ENCODE results near the gene TTC7B. TPM values are rescaled to one million over a fixed set of nuclear protein-coding genes. Genes with fewer than 3 reads are reported as not detected.

The TTC7B gene
- total and polyA plus RNA-seq, 2 of the 13 experiments (the other 11 are each of a cell fraction or from before 2014, with no cell fraction given) = 1.3 to 3.2 TPM

- TF ChIP-seq FOXP4 (CRISPR knock-in tag; IDR thresholded peaks at IDR 0.05) (no peak), ZNF335 (CRISPR knock-in tag; IDR thresholded peaks at IDR 0.05) (no peak), RNF219 (CRISPR knock-in tag; IDR thresholded peaks at IDR 0.05) (no peak), MYPOP (CRISPR knock-in tag; IDR thresholded peaks at IDR 0.05) (no peak), NPAS2 (CRISPR knock-in tag; IDR thresholded peaks at IDR 0.05; ENCODE audit: borderline replicate concordance) (no peak), FLYWCH1 (CRISPR knock-in tag; IDR thresholded peaks at IDR 0.05) (no peak), ZNF138 (CRISPR knock-in tag; IDR thresholded peaks at IDR 0.05; ENCODE audit: low read depth) (no peak), HOXA3 (CRISPR knock-in tag; IDR thresholded peaks at IDR 0.05) (0 out of 2 replicates have a peak, but pooled peaks have one; percentile 37), GRHL1 (CRISPR knock-in tag; conservative IDR thresholded peaks at IDR 0.05) (no peak), ZC3H4 (CRISPR knock-in tag; IDR thresholded peaks at IDR 0.05; ENCODE audit: borderline replicate concordance) (no peak), SMAD9 (CRISPR knock-in tag; IDR thresholded peaks at IDR 0.05) (no peak), JUN (CRISPR knock-in tag; IDR thresholded peaks at IDR 0.05) (no peak), U2AF2 (IDR thresholded peaks at IDR 0.05; ENCODE audit: low read depth, low read length) (no peak), ELF1 (CRISPR knock-in tag; IDR thresholded peaks at IDR 0.05) (peak; percentile 73), ZNF780A (CRISPR knock-in tag; IDR thresholded peaks at IDR 0.05) (no peak), PAWR (CRISPR knock-in tag; IDR thresholded peaks at IDR 0.05; ENCODE audit: borderline replicate concordance) (no peak), CBFB (CRISPR knock-in tag; IDR thresholded peaks at IDR 0.05) (0 out of 2 replicates have a peak, but pooled peaks have one; percentile 30), ZNF383 (CRISPR knock-in tag; IDR thresholded peaks at IDR 0.05; ENCODE audit: borderline replicate concordance) (no peak), ETV5 (CRISPR knock-in tag; IDR thresholded peaks at IDR 0.05; ENCODE audit: borderline replicate concordance) (peak; percentile 95), GATAD1 (CRISPR knock-in tag; IDR thresholded peaks at IDR 0.05) (peak; percentile 71), NFE2 (CRISPR knock-in tag; IDR thresholded peaks at IDR 0.05) (peak; percentile 53; the same call in 1 of the 2 replicates), ATF7-NPFF (CRISPR knock-in tag; IDR thresholded peaks at IDR 0.05; ENCODE audit: low read depth) (no peak), ZBTB38 (CRISPR knock-in tag; IDR thresholded peaks at IDR 0.05) (peak; percentile 51; the same call in 1 of the 2 replicates), KAT8 (CRISPR knock-in tag; IDR thresholded peaks at IDR 0.05) (peak; percentile 83), NR2C2 (CRISPR knock-in tag; IDR thresholded peaks at IDR 0.05; ENCODE audit: borderline replicate concordance) (no peak)
These were observed 315.4 kb downstream of the TTC7B start (continued) for GRCh38 chr14:90500665-90501370.
